Stimulated activated CD4-positive, alpha-beta T cell treated with anti-CD3 and anti-CD28 coated beads, Interleukin-15, amount 100 ng/mL, for 48 hours (primary cell): ENCODE data around the gene MOGAT3.

Experiments
- DNase-seq, 2 donors: peaks; one replicate each; pipeline ENCODE4 v3.0.0-alpha.2; 2020; ENCODE audit warnings: low read depth in 2 of 2

The MOGAT3 gene

DNA sequence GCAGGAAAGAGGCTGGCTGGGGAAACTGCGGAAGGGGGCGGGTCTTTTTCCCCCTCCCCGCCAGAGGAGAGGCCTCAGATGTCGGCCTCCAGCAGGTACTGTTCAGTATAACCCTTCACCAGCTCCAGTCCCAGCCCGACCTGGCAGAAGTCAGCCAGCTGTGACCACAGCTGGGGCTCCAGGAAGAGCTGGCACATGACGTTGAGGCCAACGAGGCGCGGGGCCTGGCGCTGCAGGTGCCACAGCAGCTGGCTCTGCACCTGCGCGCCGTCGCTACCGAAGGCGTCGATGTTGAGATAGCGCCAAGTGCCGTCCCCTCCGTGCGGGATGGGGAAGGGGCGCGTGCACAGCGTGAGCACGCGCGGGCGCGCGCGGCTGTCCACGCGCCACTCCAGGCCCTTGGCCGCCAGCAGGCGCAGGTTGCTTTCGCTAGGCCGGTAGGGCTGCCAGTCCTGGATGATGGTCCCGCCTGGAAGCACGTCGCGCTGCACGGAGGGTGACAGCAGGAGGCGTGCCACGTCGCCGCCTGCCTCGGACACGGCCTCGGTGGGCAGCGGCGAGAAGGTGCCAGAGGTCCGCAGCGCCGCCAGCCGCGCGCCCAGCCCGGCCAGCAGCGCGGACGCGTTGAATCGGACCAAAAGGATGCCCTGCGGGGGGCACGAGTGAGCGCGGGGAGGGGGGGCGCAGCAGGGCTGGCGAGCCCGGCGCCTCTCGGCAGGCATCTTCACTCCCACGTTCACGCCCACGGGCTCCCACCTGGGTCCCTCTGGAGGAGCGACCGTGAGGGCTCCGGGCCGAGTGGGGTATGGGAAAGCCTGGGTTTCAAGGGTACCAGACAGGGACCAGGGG lies 28.6 kb downstream of the MOGAT3 start:
- no peak for DNase-seq

DNA sequence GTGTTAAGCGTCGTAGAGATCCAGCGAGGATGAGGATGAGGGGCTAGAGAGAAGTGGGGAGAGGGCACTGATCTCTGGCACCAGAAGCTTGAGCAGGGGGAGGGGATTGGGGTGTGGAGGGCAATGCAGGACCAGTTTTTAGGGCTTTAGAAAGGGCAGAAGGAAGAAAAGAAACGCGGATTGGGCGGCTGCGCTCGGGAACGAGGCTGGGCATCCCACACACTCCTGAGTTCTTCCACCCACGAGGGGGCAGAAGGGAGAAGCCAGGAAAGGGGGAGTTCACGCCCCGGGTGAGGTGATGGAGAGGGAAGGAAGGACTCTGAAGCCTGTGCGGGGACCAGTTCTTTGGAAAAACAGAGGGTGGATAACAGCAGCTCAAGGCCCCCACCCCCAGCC lies 29.4 kb downstream of the MOGAT3 start:
- no peak for DNase-seq

DNA sequence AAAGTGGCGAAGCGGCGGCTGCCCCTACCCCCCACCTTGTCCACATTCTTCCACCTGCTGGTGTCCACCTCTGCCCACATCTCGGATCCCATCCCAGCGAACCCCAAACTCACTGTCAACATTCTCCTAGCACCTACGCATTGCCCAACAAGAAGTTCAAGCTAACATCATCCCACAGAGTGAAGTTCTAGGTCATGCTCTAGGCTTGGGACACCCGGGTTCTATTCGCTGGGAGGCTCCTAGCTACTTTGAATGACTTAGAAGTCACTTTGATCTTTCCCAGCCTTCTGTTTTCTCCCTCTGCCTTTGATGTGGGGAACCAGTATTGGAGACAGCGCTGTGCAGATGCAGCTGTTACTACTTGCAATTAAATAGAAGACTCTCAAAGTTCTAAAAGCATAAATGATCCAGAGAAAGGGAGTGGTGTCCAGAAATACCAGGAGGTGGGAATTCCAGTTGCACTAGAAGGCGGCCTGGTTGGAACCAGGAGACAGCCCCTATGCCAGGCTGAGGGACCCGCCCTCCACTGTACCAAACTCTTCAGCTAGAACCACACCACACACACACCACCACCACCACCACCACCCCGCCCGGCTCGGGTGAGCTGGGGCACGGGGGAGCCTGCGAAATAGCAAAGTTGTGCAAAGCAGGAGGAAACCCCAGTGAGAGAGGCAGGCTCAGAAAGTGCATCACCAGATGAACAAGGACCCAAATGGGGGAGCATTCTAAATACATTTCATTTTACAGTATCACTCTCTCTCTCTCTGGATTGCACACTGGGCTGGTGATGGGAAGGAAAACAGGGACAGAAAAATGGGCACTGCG lies 30.0 kb downstream of the MOGAT3 start:
- no peak for DNase-seq

DNA sequence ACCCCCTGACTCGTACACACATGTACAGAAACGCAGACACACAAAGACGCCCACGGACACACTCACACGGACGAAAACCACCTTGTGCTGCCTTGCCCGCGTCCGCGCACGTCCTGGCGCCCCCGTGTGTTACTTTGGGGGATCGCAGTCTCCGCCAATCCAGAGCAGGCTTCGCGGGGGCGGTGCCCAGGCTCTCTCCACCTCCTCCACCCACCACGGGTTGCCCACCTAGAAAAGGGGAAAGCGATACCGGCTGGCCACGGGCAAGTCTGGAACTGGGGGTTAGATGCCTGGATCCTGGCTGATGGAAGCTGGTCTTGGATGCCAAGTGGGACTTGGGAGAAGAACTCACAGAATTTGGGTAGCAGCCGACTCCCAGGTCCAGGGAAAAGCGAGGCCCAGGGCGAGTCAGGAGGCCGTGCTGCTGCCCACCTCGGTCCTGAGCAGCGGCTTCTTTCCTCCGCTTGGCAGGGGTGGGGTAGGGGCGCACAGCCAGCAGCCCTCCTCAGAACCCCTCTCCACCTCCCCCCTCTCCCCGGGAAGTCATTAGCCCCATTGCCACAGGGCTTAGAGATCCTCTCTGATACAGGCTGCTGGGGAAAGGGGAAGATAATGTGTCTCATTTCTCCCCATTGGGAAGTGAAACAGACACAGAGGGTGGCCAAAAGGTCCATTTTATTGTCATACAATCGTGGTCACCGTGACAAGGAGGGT lies 30.8 kb downstream of the MOGAT3 start:
- DNase-seq, result peak; percentile 43 to 77

DNA sequence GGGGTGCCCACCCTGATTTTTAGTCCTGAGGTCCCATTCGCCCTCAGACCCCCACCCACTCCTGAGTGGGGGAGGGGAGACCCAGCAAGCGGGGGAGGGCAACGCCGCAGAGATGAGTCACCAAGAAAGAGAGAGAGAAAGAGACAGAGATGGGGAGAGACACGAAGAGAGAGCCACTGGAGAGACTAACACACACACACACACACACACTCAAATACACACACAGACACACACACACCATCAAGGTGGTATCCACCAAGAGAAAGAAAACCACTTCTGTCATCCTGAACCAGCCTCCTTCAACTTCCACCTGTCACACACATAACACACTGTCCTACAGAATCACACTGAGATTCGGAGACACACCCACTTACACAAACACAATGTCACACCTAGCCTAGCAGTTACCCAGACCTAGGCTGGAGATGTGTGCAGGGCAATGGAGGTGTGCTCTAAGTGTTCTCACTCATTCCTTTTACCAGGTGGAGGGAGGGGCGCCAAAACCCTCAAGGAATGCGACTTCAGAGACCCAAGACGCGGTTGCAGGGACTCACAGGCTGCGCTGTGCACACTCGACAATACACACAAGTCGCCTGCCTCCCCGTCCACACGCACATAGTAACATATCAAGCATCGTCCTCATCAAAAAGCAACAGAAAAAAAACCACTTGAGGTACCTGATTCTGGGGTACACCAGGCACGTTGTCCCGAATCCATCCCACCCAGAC lies 31.6 kb downstream of the MOGAT3 start:
- DNase-seq, result no peak

DNA sequence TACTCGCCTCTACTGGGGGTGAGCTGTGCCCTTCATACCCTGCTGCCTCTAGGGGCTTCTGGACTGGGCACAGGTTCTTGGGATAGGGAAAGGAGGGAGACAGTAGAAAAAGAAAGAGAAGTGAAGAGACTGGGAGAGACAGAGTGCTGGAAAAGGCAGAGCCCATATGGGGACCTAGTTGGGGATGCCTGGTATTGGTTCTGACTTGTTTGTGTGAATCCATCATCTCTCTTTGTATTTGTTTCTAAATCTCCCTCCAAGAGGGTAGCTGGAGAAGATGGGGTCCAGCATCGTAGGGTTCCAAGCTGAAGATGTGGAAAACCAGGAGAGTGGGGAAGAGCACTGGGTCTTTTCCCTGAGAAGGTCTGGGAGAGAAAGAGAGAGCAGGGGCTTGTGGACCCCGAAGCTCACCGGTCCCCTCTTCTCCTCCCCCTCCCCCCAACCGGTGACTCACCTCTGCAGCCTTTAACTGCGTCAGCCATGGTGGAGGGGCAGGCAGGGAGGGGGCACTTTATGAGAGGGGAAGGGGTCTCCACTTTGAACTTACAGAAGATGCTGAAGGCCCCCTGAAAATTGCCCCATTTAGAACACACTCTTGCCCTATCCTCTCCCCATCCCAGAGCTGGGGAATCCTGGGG lies 32.3 kb downstream of the MOGAT3 start:
- DNase-seq, result no peak

DNA sequence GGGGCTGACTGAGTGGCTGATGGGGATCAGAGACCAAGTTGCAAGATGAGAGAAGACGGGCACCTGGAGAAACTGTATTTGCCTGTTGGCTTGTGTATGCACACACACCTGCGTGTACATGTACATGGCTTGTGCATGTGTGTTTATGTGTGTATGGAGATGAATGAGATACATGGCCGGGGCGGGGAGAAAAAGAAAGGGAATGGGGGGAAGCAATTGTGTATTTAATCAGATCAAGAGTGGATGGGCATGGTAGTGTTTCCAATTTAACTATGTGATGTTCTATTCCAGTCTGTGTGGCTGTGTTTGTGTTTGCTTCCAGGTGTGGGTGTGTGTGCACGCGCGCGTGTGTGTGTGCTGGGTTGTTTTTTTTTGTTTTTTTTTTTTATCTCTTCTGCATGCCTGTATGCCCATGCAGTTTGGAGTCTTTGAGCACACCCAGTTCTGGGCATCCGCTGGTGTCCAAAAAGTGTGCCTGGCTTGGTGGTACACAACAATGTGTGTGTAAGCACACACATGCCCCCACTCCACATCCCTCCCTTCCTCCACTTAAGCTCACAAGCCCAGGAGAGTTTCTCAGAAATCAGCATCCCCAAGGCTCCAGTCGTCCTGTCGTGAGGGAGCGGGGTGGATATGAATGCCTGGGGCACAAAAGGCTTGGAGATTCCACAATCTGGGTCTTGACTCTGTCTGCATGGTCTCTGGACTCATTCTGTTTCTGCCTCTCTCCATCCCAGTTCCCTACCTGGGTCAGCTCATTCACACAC lies 33.0 kb downstream of the MOGAT3 start:
- no peak for DNase-seq

DNA sequence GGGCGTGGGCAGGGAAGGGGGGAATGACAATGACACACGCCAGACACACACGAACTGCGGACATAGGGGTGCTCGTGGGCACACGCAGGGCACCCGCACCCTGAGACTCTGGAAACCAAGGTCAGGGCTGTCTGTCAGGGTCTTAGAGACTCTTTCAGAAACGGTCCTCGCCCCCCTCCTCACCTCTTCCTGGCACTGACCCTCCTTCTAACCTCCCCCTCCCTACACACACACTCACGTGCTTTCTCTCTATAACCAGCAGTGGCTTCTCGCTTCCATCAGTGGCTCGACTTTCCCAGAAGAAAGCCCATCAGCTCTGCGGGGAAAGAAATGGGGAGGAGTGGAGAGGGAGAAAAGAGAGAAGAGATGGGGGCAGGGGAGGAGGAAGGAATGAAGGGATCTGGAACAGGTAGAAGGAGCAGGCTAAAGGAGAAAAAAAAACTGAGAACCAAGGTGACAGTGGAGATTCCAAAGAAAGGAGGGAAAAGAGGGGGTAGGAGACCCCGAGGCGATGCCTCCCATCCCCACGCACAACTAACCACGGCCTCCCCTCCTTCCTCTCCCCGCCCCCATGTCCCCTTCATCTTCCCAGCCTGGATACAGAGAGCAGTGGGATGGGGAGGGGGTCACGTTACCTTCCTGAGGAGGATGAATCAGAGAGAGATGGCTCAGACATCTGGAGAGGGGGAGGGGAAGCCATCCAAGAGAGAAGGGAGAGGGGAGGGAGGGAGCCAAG lies 33.8 kb downstream of the MOGAT3 start:
- DNase-seq, result no peak

DNA sequence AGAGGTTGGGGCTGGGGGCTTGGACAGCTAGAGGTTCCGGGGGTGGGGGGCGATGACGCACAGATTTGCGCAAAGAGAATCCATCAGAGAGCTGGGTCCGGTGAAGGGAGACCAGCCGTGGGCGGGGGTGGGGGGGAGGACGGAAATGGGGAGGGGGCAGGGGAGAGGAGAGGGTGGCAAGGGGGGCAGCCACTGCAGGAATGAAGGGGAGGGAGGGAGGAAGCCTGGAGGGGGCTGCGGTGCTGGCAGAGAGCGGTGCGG lies 34.3 kb downstream of the MOGAT3 start:
- DNase-seq, result no peak

DNA sequence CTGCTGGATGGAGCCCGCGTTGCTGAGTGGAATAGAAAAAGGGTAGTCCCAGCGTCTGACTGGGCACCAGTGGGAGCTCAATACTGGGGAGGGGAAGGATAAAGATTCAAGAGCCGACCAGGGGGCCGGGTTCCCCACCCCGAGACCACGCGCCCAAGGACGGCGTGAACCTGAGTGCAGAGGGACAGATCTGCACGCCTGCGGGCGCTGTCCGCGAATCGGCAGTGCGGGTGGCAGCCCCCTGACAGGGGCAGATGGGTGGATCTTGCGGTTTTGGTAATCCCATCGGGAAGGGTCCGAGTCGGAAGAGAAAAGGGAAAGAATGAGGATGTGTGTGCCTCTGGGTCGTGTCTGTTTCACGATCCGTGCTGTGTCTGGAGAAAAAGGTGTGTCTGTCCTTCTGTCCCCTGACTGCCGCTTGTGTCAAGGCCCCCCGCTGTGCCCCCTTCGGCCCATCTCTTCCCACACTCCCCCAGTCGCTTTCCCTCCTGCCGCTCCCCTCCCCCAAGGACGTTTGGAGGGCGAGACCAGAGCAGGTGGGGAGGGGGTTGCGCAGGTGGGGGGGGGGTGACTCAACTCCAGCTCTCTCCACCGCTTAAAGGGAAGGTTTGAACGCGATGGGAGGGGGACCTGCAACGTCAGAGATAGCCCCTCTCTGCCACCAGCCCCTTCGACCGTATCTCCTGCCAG lies 34.7 kb downstream of the MOGAT3 start:
- DNase-seq, result no peak

DNA sequence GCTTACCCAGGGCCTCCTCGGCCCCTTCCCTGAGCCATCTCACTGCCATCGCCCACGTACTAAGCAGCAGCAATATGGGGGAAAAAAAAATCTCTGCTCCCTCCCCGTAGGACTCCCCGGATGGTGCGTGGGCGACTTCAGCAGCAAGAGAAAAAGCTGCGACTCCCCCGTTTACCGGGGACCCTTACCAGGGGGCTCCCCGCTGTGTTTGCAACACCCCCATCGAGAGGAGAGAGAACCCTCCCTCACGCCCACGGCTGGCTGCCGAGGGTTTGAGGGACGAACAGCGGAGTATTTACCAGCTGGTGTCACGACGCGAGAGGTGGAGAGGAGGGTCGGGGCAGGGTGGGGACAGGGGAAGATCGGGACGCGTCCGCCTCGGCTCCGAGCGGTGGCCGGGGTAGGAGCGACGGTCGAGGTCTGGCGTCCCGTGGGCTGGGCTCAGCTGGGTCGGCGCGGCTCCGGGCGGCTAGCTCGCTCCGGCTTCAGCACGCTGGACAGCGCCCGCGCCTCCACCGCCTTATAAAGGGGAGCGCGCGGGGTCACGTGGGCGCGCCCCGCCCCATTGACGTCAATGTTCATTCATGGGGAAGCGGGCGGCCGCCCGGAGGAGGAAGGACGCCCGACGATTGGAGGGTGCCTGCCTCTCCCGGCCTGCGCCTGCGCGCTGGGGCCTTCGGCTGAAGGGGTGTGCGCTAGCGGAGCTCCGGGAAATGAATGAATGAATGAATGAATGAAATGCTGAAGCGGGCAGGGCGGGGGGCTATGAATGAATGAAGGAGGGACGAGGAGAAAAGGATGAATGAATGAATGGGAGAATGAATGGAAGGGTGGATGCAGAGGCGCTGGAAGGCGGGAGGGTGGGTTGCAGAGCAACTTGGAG lies 35.5 kb downstream of the MOGAT3 start, which contains the start of gene VGF:
TSS of gene VGF (minus strand) at position 495 of the 883 bp plus-strand sequence. CDS start 726 bp downstream, outside the sequence.
- DNase-seq, result peak; percentile 84 to 91

DNA sequence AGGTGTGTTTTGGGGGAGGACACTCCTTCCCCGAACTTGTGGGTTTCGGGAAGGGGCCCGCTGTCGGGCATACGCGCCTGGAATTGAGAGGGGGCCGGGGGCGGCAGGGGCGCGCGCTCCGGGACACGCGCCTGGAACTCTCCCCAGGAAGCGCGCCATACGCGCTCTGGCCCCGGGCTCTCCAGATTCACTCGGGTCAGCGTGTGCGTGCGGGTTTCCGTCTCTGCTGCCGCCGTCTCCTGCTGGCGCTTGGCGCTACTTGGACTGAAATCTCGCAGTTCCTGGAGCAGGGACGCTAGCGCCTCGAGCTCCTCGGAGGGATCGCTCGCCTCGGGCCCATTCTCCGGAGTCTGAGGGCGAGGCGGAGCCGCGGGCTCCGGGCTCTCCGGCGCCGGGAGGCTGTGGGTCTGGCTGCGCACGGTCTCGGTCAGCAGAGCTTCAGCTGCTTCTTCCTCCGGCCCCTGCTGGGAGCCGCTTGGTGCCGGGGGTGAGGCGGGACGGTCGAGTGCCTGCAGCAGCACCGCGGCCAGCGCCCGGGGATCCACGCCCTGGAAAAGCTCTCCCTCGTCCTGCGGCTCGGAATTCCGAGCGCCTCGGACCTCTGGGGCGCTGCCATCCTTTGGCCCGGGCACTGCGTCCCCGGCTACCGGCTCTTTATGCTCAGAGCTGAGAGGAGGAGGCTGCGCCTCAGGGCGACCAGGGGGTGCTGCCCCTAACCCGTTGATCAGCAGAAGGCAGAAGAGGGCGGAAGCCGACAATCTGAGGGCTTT lies 36.6 kb downstream of the MOGAT3 start:
- no peak for DNase-seq

DNA sequence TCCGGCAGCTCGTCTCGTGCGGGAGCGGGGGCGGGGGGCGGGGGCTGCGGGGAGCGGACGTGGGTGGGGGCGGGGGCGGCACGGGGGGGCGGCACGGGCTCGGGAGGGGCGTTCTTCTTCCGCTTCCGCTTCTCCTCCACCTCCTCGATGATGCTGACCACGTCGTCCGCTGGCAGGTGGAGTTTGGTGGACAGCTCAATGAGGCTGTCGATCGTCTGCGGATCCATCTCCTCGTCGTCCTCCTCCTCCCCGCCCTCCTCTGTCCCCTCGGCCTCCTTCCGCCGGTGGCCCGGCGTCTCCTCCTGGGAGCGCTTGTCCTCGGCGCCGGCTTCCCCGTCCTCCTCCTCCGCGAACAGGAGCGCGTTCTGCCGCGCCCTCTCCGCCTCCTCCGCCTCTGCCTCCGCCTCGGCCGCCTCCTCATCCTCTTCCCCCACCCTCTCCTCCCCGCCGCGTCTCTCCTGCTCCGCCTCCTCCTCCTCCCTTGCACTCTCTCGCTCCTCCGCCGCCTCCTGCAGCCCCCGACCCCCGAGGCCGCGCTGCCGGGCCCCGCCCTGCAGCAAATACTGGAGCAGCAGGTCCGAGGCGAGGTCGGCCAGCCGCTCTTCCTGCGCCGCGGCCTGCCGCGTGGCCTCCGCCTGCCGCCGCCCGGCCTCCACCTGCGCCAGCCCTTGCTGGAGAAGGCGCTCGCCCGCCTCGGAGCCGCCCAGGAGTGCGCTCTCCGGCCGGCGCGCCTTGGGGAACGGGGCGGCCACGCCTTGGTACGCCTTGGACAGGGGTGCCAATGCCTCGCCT lies 37.4 kb downstream of the MOGAT3 start:
- DNase-seq, result no peak

DNA sequence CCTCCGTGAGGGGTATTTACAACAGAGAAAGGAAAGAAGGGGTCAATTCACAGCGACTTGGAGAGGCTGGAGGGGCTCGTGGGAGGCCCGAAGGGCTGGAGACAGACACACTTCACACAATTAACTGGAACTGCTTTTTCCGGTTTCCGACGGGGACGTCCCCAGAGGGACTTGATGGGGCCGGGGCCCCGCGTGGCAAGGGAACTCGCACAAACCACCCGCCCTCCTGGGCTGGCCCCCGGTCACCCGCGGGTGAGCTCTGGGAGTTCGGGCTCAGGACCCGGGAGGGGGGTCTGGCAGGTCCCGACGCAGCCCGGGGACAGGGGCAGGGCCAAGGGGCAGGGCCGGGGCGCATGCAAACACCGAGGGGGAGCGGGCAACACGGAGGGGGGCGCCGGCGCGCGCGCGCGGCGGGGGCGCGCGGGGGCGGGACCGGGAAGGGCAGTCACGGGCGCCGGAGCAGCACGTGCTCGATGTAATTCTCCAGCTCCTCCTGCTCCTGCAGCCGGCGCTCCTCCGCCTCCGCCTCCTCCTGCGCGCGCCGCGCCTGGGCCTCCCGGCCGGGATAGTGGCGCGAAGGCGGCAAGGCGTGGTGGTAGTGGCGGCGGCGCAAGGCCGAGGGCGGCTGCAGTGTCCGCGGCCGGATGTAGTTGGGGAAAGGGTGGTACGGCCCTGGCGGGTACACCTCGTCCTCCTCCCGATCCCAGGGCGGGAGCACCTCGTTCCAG lies 38.1 kb downstream of the MOGAT3 start:
- DNase-seq, result no peak

DNA sequence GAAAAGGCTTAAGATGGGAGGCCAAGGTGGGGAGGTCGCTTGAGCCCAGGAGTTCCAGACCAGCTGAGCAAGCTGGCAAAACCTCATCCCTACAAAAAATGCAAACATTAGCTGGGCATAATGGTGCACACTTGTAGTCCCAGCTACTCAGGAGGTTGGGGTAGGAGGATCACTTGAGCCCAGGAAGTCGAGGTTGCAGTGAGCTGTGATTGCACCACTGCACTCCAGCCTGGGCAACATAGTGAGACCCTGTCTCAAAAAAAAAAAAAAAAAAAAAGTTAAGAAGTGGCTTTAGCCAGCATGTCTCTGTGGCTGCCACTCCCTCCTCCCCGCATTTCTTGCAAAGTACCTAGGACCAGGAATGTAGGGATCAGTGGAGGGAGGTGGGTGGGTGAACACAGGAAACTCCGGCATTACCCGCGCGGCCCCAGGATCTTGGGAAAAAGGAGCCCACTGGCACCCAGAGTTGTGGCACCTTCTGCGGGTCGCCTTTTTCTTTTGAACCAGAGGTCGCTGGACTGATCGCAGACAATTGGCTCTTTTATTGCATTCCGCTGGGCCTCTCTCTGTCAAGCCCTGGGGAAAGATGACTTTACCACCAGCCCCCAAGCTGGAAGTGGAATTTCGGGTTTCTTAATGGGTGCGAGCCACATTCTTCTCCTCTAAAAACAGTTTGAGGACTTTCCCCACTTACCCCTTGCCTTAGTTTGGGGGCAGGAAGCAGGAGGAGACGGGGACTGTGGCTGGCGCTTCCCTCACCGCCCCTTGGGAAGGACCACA lies 39.0 kb downstream of the MOGAT3 start:
- no peak for DNase-seq
